HepG2 (cell line): ENCODE results near the gene ACSL1. TPM values are rescaled to one million over a fixed set of nuclear protein-coding genes. Genes with fewer than 3 reads are reported as not detected.

Experiments used
- CEBPG ChIP-seq: IDR thresholded peaks from 2 replicates; pipeline ENCODE4 v1.6.1; 2016
- FLYWCH1 ChIP-seq: sonication (generic); formaldehyde crosslinking; IDR thresholded peaks from 2 replicates; pipeline ENCODE4 v1.8.1; 2023; ENCODE audit warnings: mild to moderate bottlenecking, missing genetic modification reagents
- FOSL1 ChIP-seq: sonication (generic); formaldehyde crosslinking; IDR thresholded peaks from 2 replicates; pipeline ENCODE4 v1.9.0; 2021; ENCODE audit warnings: missing genetic modification reagents, borderline replicate concordance
- FOXA1 ChIP-seq, 2 experiments: fragments of 450-650 bp in 1 of 2; sonication (generic) in 1 of 2; formaldehyde crosslinking in 1 of 2; IDR thresholded peaks; 2 replicates each; pipeline versions ENCODE4 v1.4.0 to v1.6.1; 2016 to 2020; ENCODE audit warnings: missing genetic modification reagents in 1 of 2
- HNF4A ChIP-seq: sonication (generic); formaldehyde crosslinking; IDR thresholded peaks from 2 replicates; pipeline ENCODE4 v1.4.0; 2020; ENCODE audit warnings: missing genetic modification reagents
- KAT8 ChIP-seq: IDR thresholded peaks from 2 replicates; pipeline ENCODE4 v1.6.1; 2016; ENCODE audit warnings: missing genetic modification reagents, missing compliant biosample characterization
- KDM1A ChIP-seq: IDR thresholded peaks from 2 replicates; pipeline ENCODE4 v1.6.1; 2016; ENCODE audit warnings: missing compliant biosample characterization
- RARA ChIP-seq: IDR thresholded peaks from 2 replicates; pipeline ENCODE4 v1.6.1; 2016; ENCODE audit warnings: missing genetic modification reagents, missing compliant biosample characterization
- SALL1 ChIP-seq: sonication (generic); formaldehyde crosslinking; IDR thresholded peaks from 2 replicates; pipeline ENCODE4 v1.8.0; 2022; ENCODE audit warnings: mild to moderate bottlenecking, missing genetic modification reagents
- SCMH1 ChIP-seq: sonication (generic); formaldehyde crosslinking; IDR thresholded peaks from 2 replicates; pipeline ENCODE4 v1.9.0; 2021; ENCODE audit warnings: missing genetic modification reagents, mild to moderate bottlenecking, borderline replicate concordance
- SMAD3 ChIP-seq: sonication (generic); formaldehyde crosslinking; IDR thresholded peaks from 2 replicates; pipeline ENCODE4 v1.4.0; 2020; ENCODE audit warnings: missing genetic modification reagents
- SP140L ChIP-seq: sonication (generic); formaldehyde crosslinking; IDR thresholded peaks from 2 replicates; pipeline ENCODE4 v1.4.0; 2020; ENCODE audit warnings: missing genetic modification reagents, borderline replicate concordance
- SP4 ChIP-seq: sonication (generic); formaldehyde crosslinking; IDR thresholded peaks from 2 replicates; pipeline ENCODE4 v1.8.1; 2023; ENCODE audit warnings: mild to moderate bottlenecking, missing genetic modification reagents
- ZBTB7B ChIP-seq: sonication (generic); formaldehyde crosslinking; IDR thresholded peaks from 2 replicates; pipeline ENCODE4 v1.4.0; 2020; ENCODE audit warnings: missing genetic modification reagents
- ZFP36 ChIP-seq: fragments of 150-350 bp; IDR thresholded peaks from 2 replicates; pipeline ENCODE4 v1.6.1; 2018; ENCODE audit warnings: borderline replicate concordance, low read length, low read depth; ENCODE audit not compliant: partially characterized antibody
- ZNF124 ChIP-seq: sonication (generic); formaldehyde crosslinking; IDR thresholded peaks from 2 replicates; pipeline ENCODE4 v1.4.0; 2020; ENCODE audit warnings: missing genetic modification reagents
- ZNF224 ChIP-seq: sonication (generic); formaldehyde crosslinking; IDR thresholded peaks from 2 replicates; pipeline ENCODE4 v1.5.0; 2020; ENCODE audit warnings: mild to moderate bottlenecking, missing genetic modification reagents
- ZNF430 ChIP-seq: sonication (generic); formaldehyde crosslinking; IDR thresholded peaks from 2 replicates; pipeline ENCODE4 v1.9.0; 2021; ENCODE audit warnings: mild to moderate bottlenecking, missing genetic modification reagents
- ZNF460 ChIP-seq: sonication (generic); formaldehyde crosslinking; IDR thresholded peaks from 2 replicates; pipeline ENCODE4 v1.5.1; 2020; ENCODE audit warnings: missing genetic modification reagents, mild to moderate bottlenecking, borderline replicate concordance
- polyA plus RNA-seq, 8 experiments: library from polyadenylated mRNA; depleted of rRNA in 3 of 8; stranded (reverse) in 7 of 8; unstranded in 1 of 8; fragments of >200 nt; fragmentation: Illumina TruSeq in 4 of 8; extraction: Trizol in 4 of 8; gene quantifications; 2 replicates each; pipeline versions ENCODE4 v1.2.1 to v1.2.3, GENCODE V29; 2011 to 2016; ENCODE audit warnings: low read depth in 4 of 8, missing spikeins in 1 of 8, mixed read lengths in 1 of 8; ENCODE audit not compliant: insufficient read depth in 1 of 8
- total RNA-seq, 5 experiments: library from RNA; depleted of rRNA; stranded (reverse); fragments of >200 nt; fragmentation: Illumina TruSeq; extraction: Trizol; gene quantifications; 2 replicates each; pipeline ENCODE4 v1.2.3, GENCODE V29; 2016; ENCODE audit warnings: low read depth in 1 of 5
- TF ChIP-seq, protein P1 (sequence below): IDR thresholded peaks from 2 replicates; pipeline ENCODE4 v1.6.1; 2012; ENCODE audit warnings: low read length, improper control_type of control experiment
- TF ChIP-seq, protein P2 (sequence below): sonication (generic); formaldehyde crosslinking; conservative IDR thresholded peaks from 2 replicates; pipeline ENCODE4 v1.8.0; 2022; ENCODE audit warnings: mild to moderate bottlenecking, moderate library complexity, missing genetic modification reagents
- TF ChIP-seq, protein P3 (sequence below): sonication (generic); formaldehyde crosslinking; IDR thresholded peaks from 2 replicates; pipeline ENCODE4 v1.4.0; 2020; ENCODE audit warnings: mild to moderate bottlenecking, missing genetic modification reagents

The ACSL1 gene
- total and polyA plus RNA-seq, 2 of the 13 experiments (the other 11 are each of a cell fraction or from before 2014, with no cell fraction given): 10.0 to 29.8 TPM

DNA sequence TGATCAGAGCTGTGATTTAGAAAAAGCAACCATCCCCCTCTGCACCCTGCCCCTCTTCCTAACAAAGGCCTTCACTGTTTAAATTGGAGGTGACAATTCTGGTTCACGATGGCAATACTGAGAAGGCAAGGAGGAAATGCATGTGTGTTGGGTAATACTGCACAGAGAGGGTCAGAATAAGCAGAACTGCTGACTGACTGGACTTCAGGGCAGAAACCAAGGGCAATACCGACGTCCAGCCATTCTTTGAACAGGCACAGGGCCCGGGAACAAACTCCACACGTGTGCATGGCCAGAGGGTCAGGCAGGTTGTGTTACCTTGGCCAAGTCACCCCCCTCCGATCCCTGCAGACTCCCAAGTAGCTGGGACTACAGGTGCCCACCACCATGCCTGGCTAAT is 6.0 kb downstream of the ACSL1 start (continued):
- TF ChIP-seq, protein P1, sequence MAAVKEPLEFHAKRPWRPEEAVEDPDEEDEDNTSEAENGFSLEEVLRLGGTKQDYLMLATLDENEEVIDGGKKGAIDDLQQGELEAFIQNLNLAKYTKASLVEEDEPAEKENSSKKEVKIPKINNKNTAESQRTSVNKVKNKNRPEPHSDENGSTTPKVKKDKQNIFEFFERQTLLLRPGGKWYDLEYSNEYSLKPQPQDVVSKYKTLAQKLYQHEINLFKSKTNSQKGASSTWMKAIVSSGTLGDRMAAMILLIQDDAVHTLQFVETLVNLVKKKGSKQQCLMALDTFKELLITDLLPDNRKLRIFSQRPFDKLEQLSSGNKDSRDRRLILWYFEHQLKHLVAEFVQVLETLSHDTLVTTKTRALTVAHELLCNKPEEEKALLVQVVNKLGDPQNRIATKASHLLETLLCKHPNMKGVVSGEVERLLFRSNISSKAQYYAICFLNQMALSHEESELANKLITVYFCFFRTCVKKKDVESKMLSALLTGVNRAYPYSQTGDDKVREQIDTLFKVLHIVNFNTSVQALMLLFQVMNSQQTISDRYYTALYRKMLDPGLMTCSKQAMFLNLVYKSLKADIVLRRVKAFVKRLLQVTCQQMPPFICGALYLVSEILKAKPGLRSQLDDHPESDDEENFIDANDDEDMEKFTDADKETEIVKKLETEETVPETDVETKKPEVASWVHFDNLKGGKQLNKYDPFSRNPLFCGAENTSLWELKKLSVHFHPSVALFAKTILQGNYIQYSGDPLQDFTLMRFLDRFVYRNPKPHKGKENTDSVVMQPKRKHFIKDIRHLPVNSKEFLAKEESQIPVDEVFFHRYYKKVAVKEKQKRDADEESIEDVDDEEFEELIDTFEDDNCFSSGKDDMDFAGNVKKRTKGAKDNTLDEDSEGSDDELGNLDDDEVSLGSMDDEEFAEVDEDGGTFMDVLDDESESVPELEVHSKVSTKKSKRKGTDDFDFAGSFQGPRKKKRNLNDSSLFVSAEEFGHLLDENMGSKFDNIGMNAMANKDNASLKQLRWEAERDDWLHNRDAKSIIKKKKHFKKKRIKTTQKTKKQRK: no peak
- TF ChIP-seq ZNF124 (CRISPR knock-in tag): no peak
- TF ChIP-seq ZFP36: no peak
- TF ChIP-seq CEBPG: peak; percentile 74
- no peak for TF ChIP-seq KAT8 (CRISPR knock-in tag)
- TF ChIP-seq SP4 (CRISPR knock-in tag): 0 out of 2 replicates have a peak, but pooled peaks have one; percentile 21
- no peak for TF ChIP-seq FLYWCH1
- TF ChIP-seq SCMH1 (CRISPR knock-in tag): no peak
- TF ChIP-seq ZNF224 (CRISPR knock-in tag): no peak
- no peak for TF ChIP-seq ZNF430 (CRISPR knock-in tag)
- TF ChIP-seq SMAD3 (CRISPR knock-in tag): no peak
- peak; percentile 35; the same call in 1 of the 2 replicates for TF ChIP-seq SALL1
- peak; percentile 17; the same call in 1 of the 2 replicates for TF ChIP-seq ZNF460 (CRISPR knock-in tag)
- 0 out of 2 replicates have a peak, but pooled peaks have one; percentile 35 for TF ChIP-seq ZBTB7B (CRISPR knock-in tag)
- TF ChIP-seq FOXA1 (IDR thresholded peaks at IDR 0.05): no peak
- no peak for TF ChIP-seq FOXA1 (CRISPR knock-in tag; IDR thresholded peaks at IDR 0.05)
- TF ChIP-seq HNF4A (CRISPR knock-in tag): peak; percentile 62
- 0 out of 2 replicates have a peak, but pooled peaks have one; percentile 19 for TF ChIP-seq RARA (CRISPR knock-in tag)
- TF ChIP-seq FOSL1 (CRISPR knock-in tag): no peak
- TF ChIP-seq, protein P2, sequence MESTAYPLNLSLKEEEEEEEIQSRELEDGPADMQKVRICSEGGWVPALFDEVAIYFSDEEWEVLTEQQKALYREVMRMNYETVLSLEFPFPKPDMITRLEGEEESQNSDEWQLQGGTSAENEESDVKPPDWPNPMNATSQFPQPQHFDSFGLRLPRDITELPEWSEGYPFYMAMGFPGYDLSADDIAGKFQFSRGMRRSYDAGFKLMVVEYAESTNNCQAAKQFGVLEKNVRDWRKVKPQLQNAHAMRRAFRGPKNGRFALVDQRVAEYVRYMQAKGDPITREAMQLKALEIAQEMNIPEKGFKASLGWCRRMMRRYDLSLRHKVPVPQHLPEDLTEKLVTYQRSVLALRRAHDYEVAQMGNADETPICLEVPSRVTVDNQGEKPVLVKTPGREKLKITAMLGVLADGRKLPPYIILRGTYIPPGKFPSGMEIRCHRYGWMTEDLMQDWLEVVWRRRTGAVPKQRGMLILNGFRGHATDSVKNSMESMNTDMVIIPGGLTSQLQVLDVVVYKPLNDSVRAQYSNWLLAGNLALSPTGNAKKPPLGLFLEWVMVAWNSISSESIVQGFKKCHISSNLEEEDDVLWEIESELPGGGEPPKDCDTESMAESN: no peak
- no peak for TF ChIP-seq SP140L
- TF ChIP-seq KDM1A (CRISPR knock-in tag): peak; percentile 37; the same call in 1 of the 2 replicates
- TF ChIP-seq, protein P3, sequence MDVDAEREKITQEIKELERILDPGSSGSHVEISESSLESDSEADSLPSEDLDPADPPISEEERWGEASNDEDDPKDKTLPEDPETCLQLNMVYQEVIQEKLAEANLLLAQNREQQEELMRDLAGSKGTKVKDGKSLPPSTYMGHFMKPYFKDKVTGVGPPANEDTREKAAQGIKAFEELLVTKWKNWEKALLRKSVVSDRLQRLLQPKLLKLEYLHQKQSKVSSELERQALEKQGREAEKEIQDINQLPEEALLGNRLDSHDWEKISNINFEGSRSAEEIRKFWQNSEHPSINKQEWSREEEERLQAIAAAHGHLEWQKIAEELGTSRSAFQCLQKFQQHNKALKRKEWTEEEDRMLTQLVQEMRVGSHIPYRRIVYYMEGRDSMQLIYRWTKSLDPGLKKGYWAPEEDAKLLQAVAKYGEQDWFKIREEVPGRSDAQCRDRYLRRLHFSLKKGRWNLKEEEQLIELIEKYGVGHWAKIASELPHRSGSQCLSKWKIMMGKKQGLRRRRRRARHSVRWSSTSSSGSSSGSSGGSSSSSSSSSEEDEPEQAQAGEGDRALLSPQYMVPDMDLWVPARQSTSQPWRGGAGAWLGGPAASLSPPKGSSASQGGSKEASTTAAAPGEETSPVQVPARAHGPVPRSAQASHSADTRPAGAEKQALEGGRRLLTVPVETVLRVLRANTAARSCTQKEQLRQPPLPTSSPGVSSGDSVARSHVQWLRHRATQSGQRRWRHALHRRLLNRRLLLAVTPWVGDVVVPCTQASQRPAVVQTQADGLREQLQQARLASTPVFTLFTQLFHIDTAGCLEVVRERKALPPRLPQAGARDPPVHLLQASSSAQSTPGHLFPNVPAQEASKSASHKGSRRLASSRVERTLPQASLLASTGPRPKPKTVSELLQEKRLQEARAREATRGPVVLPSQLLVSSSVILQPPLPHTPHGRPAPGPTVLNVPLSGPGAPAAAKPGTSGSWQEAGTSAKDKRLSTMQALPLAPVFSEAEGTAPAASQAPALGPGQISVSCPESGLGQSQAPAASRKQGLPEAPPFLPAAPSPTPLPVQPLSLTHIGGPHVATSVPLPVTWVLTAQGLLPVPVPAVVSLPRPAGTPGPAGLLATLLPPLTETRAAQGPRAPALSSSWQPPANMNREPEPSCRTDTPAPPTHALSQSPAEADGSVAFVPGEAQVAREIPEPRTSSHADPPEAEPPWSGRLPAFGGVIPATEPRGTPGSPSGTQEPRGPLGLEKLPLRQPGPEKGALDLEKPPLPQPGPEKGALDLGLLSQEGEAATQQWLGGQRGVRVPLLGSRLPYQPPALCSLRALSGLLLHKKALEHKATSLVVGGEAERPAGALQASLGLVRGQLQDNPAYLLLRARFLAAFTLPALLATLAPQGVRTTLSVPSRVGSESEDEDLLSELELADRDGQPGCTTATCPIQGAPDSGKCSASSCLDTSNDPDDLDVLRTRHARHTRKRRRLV: no peak
